ENCODE measurements around the gene MED10. TPM values are rescaled to one million over a fixed set of nuclear protein-coding genes. Genes with fewer than 3 reads are reported as not detected.

MED10 gene
- total and polyA plus RNA-seq, 5 experiments from 2014 or later = 70.0 to 108 (median 101) TPM

GRCh38 chr5:6408627-6409446 is 30.5 kb upstream of the MED10 start:
- Mint-ChIP-seq H3K27ac (peak overlapping the region in 1 of 10 donors; percentile 59), H3K4me1 (no peaks in the 10 kb centered on the region), H3K4me3 (no peak overlapping the region), H3K36me3 (no peaks in the 10 kb centered on the region), H3K27me3 (peaks cover 7 to 29% (median 17%) of the 10 kb centered on the region in 5 donors), H3K9me3 (no peaks in the 10 kb centered on the region)
- ATAC-seq (no peak), DNase-seq (no peak)
- POLR2A ChIA-PET = no interaction called here

GRCh38 chr5:6408260-6408596 is 29.9 kb upstream of the MED10 start:
- no peak overlapping the region for H3K4me3 Mint-ChIP-seq
- POLR2A ChIA-PET = no interaction called here
- no peak for ATAC-seq
- no peak overlapping the region for H3K27ac Mint-ChIP-seq
- no peaks in the 10 kb centered on the region for H3K4me1 Mint-ChIP-seq
- no peaks in the 10 kb centered on the region for H3K36me3 Mint-ChIP-seq
- no peak for DNase-seq
- peaks cover 7 to 29% (median 17%) of the 10 kb centered on the region in 5 donors for H3K27me3 Mint-ChIP-seq
- H3K9me3 Mint-ChIP-seq = no peaks in the 10 kb centered on the region

- H3K36me3 Mint-ChIP-seq = no peaks in the 10 kb centered on the region
Observed at GRCh38 chr5:6407558-6408259, 29.4 kb upstream of the MED10 start.

GRCh38 chr5:6405591-6405990 is 27.2 kb upstream of the MED10 start:
- no peaks in the 10 kb centered on the region for H3K36me3 Mint-ChIP-seq
- ATAC-seq (no peak), DNase-seq (no peak)
- POLR2A ChIA-PET = no interaction called here
- no peaks in the 10 kb centered on the region for H3K9me3 Mint-ChIP-seq
- no peak overlapping the region for H3K27ac Mint-ChIP-seq
- H3K27me3 Mint-ChIP-seq = peaks cover 7 to 42% (median 22%) of the 10 kb centered on the region in 5 donors
- no peaks in the 10 kb centered on the region for H3K4me1 Mint-ChIP-seq
- H3K4me3 Mint-ChIP-seq = no peak overlapping the region

More at GRCh38 chr5:6407558-6408259, 29.4 kb upstream of the MED10 start:
- DNase-seq = no peak
- ATAC-seq = no peak
- Mint-ChIP-seq H3K27me3 (peaks cover 7 to 29% (median 18%) of the 10 kb centered on the region in 5 donors), H3K27ac (no peak overlapping the region), H3K4me3 (no peak overlapping the region), H3K4me1 (no peaks in the 10 kb centered on the region), H3K9me3 (no peaks in the 10 kb centered on the region)
- POLR2A ChIA-PET = no interaction called here

GRCh38 chr5:6404129-6404528 is 25.8 kb upstream of the MED10 start:
- POLR2A ChIA-PET = no interaction called here
- H3K27ac Mint-ChIP-seq = no peak overlapping the region
- H3K27me3 Mint-ChIP-seq = peaks cover 6 to 37% (median 27%) of the 10 kb centered on the region in 5 donors
- no peak for ATAC-seq
- no peaks in the 10 kb centered on the region for H3K4me1 Mint-ChIP-seq
- DNase-seq = no peak
- no peaks in the 10 kb centered on the region for H3K9me3 Mint-ChIP-seq
- H3K36me3 Mint-ChIP-seq = no peaks in the 10 kb centered on the region
- H3K4me3 Mint-ChIP-seq = no peak overlapping the region

GRCh38 chr5:6403416-6403815 is 25.1 kb upstream of the MED10 start:
- Mint-ChIP-seq H3K4me3 (no peak overlapping the region), H3K4me1 (no peaks in the 10 kb centered on the region), H3K27ac (no peak overlapping the region), H3K36me3 (no peaks in the 10 kb centered on the region), H3K9me3 (no peaks in the 10 kb centered on the region), H3K27me3 (peaks cover 6 to 30% (median 24%) of the 10 kb centered on the region in 5 donors)
- DNase-seq = no peak
- no peak for ATAC-seq
- POLR2A ChIA-PET = interaction anchor here (0.6 kb wide), 1 partner anchor 109 kb away, joined by 3 read pairs; no protein-coding TSS in a partner anchor

- DNase-seq (no peak), ATAC-seq (no peak)
- H3K27me3 Mint-ChIP-seq = peaks cover 6 to 27% (median 22%) of the 10 kb centered on the region in 5 donors
- H3K4me1 Mint-ChIP-seq = no peaks in the 10 kb centered on the region
- no peaks in the 10 kb centered on the region for H3K36me3 Mint-ChIP-seq
- H3K4me3 Mint-ChIP-seq = no peak overlapping the region
- POLR2A ChIA-PET = no interaction called here
- H3K9me3 Mint-ChIP-seq = no peaks in the 10 kb centered on the region
- no peak overlapping the region for H3K27ac Mint-ChIP-seq
Observed at GRCh38 chr5:6402939-6403338, 24.6 kb upstream of the MED10 start.

GRCh38 chr5:6401410-6401809 is 23.1 kb upstream of the MED10 start:
- Mint-ChIP-seq H3K36me3 (no peaks in the 10 kb centered on the region), H3K27me3 (peaks cover 5 to 23% (median 13%) of the 10 kb centered on the region in 5 donors), H3K4me1 (peaks cover 0 to 1% (median 0%) of the 10 kb centered on the region in 4 donors), H3K27ac (no peak overlapping the region), H3K9me3 (no peaks in the 10 kb centered on the region), H3K4me3 (no peak overlapping the region)
- no peak for ATAC-seq
- DNase-seq = no peak
- POLR2A ChIA-PET = no interaction called here

GRCh38 chr5:6399980-6400910 is 21.9 kb upstream of the MED10 start:
- DNase-seq = no peak

GRCh38 chr5:6398570-6399230 is 20.4 kb upstream of the MED10 start:
- DNase-seq = no peak
- Mint-ChIP-seq H3K36me3 (no peaks in the 10 kb centered on the region), H3K27me3 (peaks cover 9 to 30% (median 13%) of the 10 kb centered on the region in 5 donors), H3K4me1 (peaks cover under 1 to 6% (median 3%) of the 10 kb centered on the region in 4 donors), H3K9me3 (no peaks in the 10 kb centered on the region), H3K27ac (no peak overlapping the region), H3K4me3 (no peak overlapping the region)
- ATAC-seq = no peak
- POLR2A ChIA-PET = no interaction called here

More at GRCh38 chr5:6399980-6400910, 21.9 kb upstream of the MED10 start:
- no peak overlapping the region for H3K27ac Mint-ChIP-seq
- no peaks in the 10 kb centered on the region for H3K36me3 Mint-ChIP-seq
- H3K4me3 Mint-ChIP-seq = no peak overlapping the region
- POLR2A ChIA-PET = no interaction called here
- H3K4me1 Mint-ChIP-seq = peaks cover 0 to 5% (median 0%) of the 10 kb centered on the region in 4 donors
- peaks cover 7 to 30% (median 13%) of the 10 kb centered on the region in 5 donors for H3K27me3 Mint-ChIP-seq
- no peak for ATAC-seq
- H3K9me3 Mint-ChIP-seq = no peaks in the 10 kb centered on the region

- DNase-seq (no peak), ATAC-seq (no peak)
- H3K36me3 Mint-ChIP-seq = no peaks in the 10 kb centered on the region
- peaks cover 11 to 37% (median 13%) of the 10 kb centered on the region in 5 donors for H3K27me3 Mint-ChIP-seq
- H3K9me3 Mint-ChIP-seq = no peaks in the 10 kb centered on the region
- H3K4me1 Mint-ChIP-seq = peaks cover 2 to 15% (median 8%) of the 10 kb centered on the region in 4 donors
- H3K27ac Mint-ChIP-seq = no peak overlapping the region
- POLR2A ChIA-PET = no interaction called here
- no peak overlapping the region for H3K4me3 Mint-ChIP-seq
Observed at GRCh38 chr5:6397536-6398269, 19.4 kb upstream of the MED10 start.

Data from naive thymus-derived CD8-positive, alpha-beta T cell (primary cell).